B cell (primary cell): ENCODE data around the gene GNG7. TPM values are rescaled to one million over a fixed set of nuclear protein-coding genes. Genes with fewer than 3 reads are reported as not detected.

Source experiments
- ATAC-seq: fragments of 200-7000 bp; cut with Tn5 transposase; one replicate; pipeline ENCODE4 v1.10.0; 2021; ENCODE audit warnings: low read depth, mild to moderate bottlenecking, moderate number of reproducible peaks, moderate library complexity
- CTCF ChIA-PET: fragments of 350-600 bp; sonication (Branson Sonifier 250); formaldehyde crosslinking; loops from one replicate; lab custom pipeline; 2021; ENCODE audit warnings: antibody characterized with exemption, inconsistent platforms; lab: Charles Lee
- POLR2A ChIA-PET: fragments of 350-600 bp; sonication (Branson Sonifier 250); formaldehyde crosslinking; loops from one replicate; lab custom pipeline; 2021; ENCODE audit warnings: antibody characterized with exemption; lab: Charles Lee
- DNase-seq: peaks from one replicate; pipeline ENCODE4 v3.0.0; 2013
- H2AFZ ChIP-seq: 2 replicates; pipeline ENCODE4 v1.6.1; 2012; ENCODE audit warnings: mild to moderate bottlenecking, low read depth, low read length; ENCODE audit not compliant: insufficient read depth, poor library complexity, severe bottlenecking
- H3K27ac ChIP-seq, 2 donors: 1 replicate in 1 of 2; 2 replicates in 1 of 2; pipeline ENCODE4 v1.5.1; 2012 to 2013; ENCODE audit warnings: low read length in 2 of 2, mild to moderate bottlenecking in 2 of 2, moderate library complexity in 1 of 2
- H3K27me3 ChIP-seq, 4 experiments: fragments of 200-600 bp in 1 of 4; sonication (generic) in 1 of 4; replicated peaks in 1 of 4; 1 replicate in 2 of 4; 2 replicates in 2 of 4; pipeline versions ENCODE4 v1.6.1 to v1.7.0; 2013 to 2016; ENCODE audit warnings: low read length in 3 of 4, mild to moderate bottlenecking in 2 of 4, mixed read lengths in 1 of 4, moderate library complexity in 1 of 4; ENCODE audit not compliant: insufficient read depth in 4 of 4, control insufficient read depth in 3 of 4; ENCODE audit errors: control extremely low read depth in 1 of 4
- H3K36me3 ChIP-seq, 2 experiments: replicated peaks in 1 of 2; 1 replicate in 1 of 2; 2 replicates in 1 of 2; pipeline versions ENCODE4 v1.6.1 to v1.7.1; 2013; ENCODE audit warnings: low read length in 1 of 2; ENCODE audit not compliant: insufficient read depth in 2 of 2, control insufficient read depth in 1 of 2; ENCODE audit errors: control extremely low read depth in 1 of 2, extremely low read depth in 1 of 2
- H3K4me1 ChIP-seq, 2 donors: fragments of 200-600 bp in 1 of 2; sonication (generic) in 1 of 2; 1 replicate in 1 of 2; 2 replicates in 1 of 2; pipeline versions ENCODE4 v1.5.1 to v1.6.1; 2013 to 2017; ENCODE audit warnings: low read length in 2 of 2; ENCODE audit not compliant: control insufficient read depth in 2 of 2, insufficient read depth in 2 of 2
- H3K4me2 ChIP-seq: replicated peaks from 2 replicates; pipeline ENCODE3; 2012; ENCODE audit warnings: mild to moderate bottlenecking, low read depth, low read length; ENCODE audit not compliant: poor library complexity, severe bottlenecking
- H3K4me3 ChIP-seq, 5 experiments: fragments of 200-600 bp in 1 of 5; sonication (generic) in 1 of 5; 1 replicate in 3 of 5; 2 replicates in 2 of 5; pipeline versions ENCODE4 v1.5.1 to v1.7.0; 2011 to 2016; ENCODE audit warnings: low read length in 4 of 5, mild to moderate bottlenecking in 4 of 5, low read depth in 2 of 5, control low read depth in 1 of 5, moderate library complexity in 1 of 5; ENCODE audit not compliant: insufficient read depth in 1 of 5; ENCODE audit errors: control extremely low read depth in 1 of 5, extremely low read depth in 1 of 5
- H3K79me2 ChIP-seq: fragments of 200-600 bp; sonication (generic); one replicate; pipeline ENCODE4 v1.6.0; 2016; ENCODE audit warnings: low read length; ENCODE audit not compliant: control insufficient read depth, insufficient read depth
- H3K9ac ChIP-seq: fragments of 200-600 bp; sonication (generic); 2 replicates; pipeline ENCODE4 v1.6.1; 2017; ENCODE audit warnings: mild to moderate bottlenecking, low read length, moderate library complexity
- H3K9me3 ChIP-seq, 3 donors: one replicate each; pipeline versions ENCODE4 v1.6.1 to v1.7.1; 2013; ENCODE audit warnings: low read length in 2 of 3; ENCODE audit not compliant: control insufficient read depth in 2 of 3, insufficient read depth in 1 of 3; ENCODE audit errors: control extremely low read depth in 1 of 3
- H4K20me1 ChIP-seq: 2 replicates; pipeline ENCODE4 v1.6.0; 2012; ENCODE audit warnings: mild to moderate bottlenecking, low read length; ENCODE audit not compliant: insufficient read depth, control insufficient read depth, poor library complexity, severe bottlenecking
- H3K27ac Mint-ChIP-seq: one replicate; pipeline ENCODE4 v1.8.0; 2021; ENCODE audit warnings: mixed read lengths
- H3K27me3 Mint-ChIP-seq: one replicate; pipeline ENCODE4 v1.8.0; 2021; ENCODE audit warnings: mixed read lengths
- H3K4me1 Mint-ChIP-seq: one replicate; pipeline ENCODE4 v1.8.0; 2021; ENCODE audit warnings: mixed read lengths
- H3K4me3 Mint-ChIP-seq: one replicate; pipeline ENCODE4 v1.8.0; 2021; ENCODE audit warnings: mixed read lengths
- H3K9me3 Mint-ChIP-seq: one replicate; pipeline ENCODE4 v1.8.0; 2022; ENCODE audit warnings: mixed read lengths; ENCODE audit not compliant: insufficient read depth
- EZH2 ChIP-seq: IDR thresholded peaks from 2 replicates; pipeline ENCODE4 v1.6.1; 2012; ENCODE audit warnings: borderline replicate concordance, low read depth, mild to moderate bottlenecking, moderate library complexity, low read length; ENCODE audit not compliant: insufficient read depth, poor library complexity, severe bottlenecking
- WGBS: methylation state at CpG from one replicate; pipeline ENCODE4 v1.1.5; 2013; ENCODE audit warnings: missing lambda C conversion rate; ENCODE audit not compliant: insufficient coverage; 5-methylcytosine and 5-hydroxymethylcytosine counted together
- intact Hi-C: fragments of 100-400 bp; cut with micrococcal nuclease; formaldehyde crosslinking; loops from one replicate; pipeline ENCODE4 v1.10.0; 2022
- polyA plus RNA-seq: library from polyadenylated mRNA; depleted of rRNA; stranded (reverse); fragments of >200 nt; gene quantifications from 2 replicates; pipeline ENCODE4 v1.2.3, GENCODE V29; 2012
- total RNA-seq, 2 donors: library from RNA; stranded (reverse); fragments of 120-200 nt in 1 of 2; gene quantifications; 1 replicate in 1 of 2; 2 replicates in 1 of 2; pipeline versions ENCODE4 v1.2.3 to v1.2.4, GENCODE V29; 2013 to 2022
- TF ChIP-seq, protein P1 (sequence below): fragments of 200-600 bp; IDR thresholded peaks from one replicate; pipeline ENCODE4 v1.8.0; 2022; ENCODE audit warnings: antibody characterized with exemption, mild to moderate bottlenecking

Gene GNG7
- total and polyA plus RNA-seq, 2 donors (not counting 1 experiment from before 2014, with no cell fraction given), result 76.3 to 153 TPM

DNA sequence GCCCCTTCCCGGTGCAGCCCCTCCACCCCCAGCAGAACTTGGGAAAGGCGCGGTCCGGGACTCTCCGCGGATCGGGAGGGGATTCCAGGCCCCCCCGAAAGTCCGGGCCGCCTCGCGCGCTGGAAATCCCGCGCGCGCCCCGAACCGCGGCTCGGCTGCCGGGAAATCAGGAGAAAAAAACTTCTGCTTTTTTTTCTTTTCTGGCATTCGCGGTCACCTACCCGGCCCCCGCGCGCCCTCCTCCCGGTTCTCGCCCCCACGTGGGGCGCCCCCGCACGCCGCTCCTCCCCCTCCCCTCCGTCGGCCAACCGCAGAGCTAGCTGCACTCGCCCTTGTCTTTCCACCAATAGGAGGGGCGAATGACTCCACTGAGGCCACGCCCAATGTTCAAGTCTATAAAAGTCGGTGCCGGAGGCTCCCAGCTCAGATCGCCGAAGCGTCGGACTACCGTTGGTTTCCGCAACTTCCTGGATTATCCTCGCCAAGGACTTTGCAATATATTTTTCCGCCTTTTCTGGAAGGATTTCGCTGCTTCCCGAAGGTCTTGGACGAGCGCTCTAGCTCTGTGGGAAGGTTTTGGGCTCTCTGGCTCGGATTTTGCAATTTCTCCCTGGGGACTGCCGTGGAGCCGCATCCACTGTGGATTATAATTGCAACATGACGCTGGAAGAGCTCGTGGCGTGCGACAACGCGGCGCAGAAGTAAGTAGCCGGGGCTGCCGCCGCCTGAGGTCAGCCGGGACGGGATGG, 226.6 kb downstream of the GNG7 start, which contains the start of gene GADD45B:
Gene GADD45B, plus strand, starts transcription at position 426 of the 749 bp plus-strand sequence. Its CDS starts 232 bp downstream, at position 658.
- peak within 1 kb of the TSS; percentile 100 for H3K4me2 ChIP-seq
- ChIA-PET POLR2A (interaction anchor here (0.5 to 4.7 kb wide), 40 partner anchors 9 to 1251 kb away, joined by 3 to 77 read pairs (median 4); partner anchors contain the start of genes LMNB2 and TIMM13), CTCF (interaction anchor here (0.6 to 4.2 kb wide), 24 partner anchors 8 to 907 kb away, joined by 3 to 134 read pairs (median 8); no protein-coding TSS in a partner anchor)
- H4K20me1 ChIP-seq, result peaks cover 37% of the 10 kb centered on the region
- peaks cover 34% of the 10 kb centered on the region for H3K4me1 Mint-ChIP-seq
- ATAC-seq (peak; percentile 71), DNase-seq (peak; percentile 99)
- H3K36me3 ChIP-seq, result no peaks in the 10 kb centered on the region
- H3K4me3 ChIP-seq, result peak within 1 kb of the TSS; percentile 94 to 100 (median 100)
- H3K4me1 ChIP-seq, result peaks cover 30 to 47% of the 10 kb centered on the region in 2 donors
- peak within 1 kb of the TSS; percentile 85 for H3K9ac ChIP-seq
- WGBS, result under 1% methylated on average over 61 of the region's 70 CpGs
- no peaks in the 10 kb centered on the region for H3K27me3 Mint-ChIP-seq
- H2AFZ ChIP-seq, result no peak within 1 kb of the TSS
- H3K9me3 Mint-ChIP-seq, result no peaks in the 10 kb centered on the region
- H3K27ac Mint-ChIP-seq, result peak within 1 kb of the TSS; percentile 93
- intact Hi-C loops, result loop anchor here (1.0 to 10.0 kb wide), 6 partner anchors 10 to 321 kb away; partner anchors contain the start of genes AP3D1, PLEKHJ1, SF3A2 and SLC39A3
- no peaks in the 10 kb centered on the region for H3K9me3 ChIP-seq
- H3K27ac ChIP-seq, result peak within 1 kb of the TSS; percentile 72 to 74
- peaks cover 30% of the 10 kb centered on the region for H3K79me2 ChIP-seq
- TF ChIP-seq, protein P1, sequence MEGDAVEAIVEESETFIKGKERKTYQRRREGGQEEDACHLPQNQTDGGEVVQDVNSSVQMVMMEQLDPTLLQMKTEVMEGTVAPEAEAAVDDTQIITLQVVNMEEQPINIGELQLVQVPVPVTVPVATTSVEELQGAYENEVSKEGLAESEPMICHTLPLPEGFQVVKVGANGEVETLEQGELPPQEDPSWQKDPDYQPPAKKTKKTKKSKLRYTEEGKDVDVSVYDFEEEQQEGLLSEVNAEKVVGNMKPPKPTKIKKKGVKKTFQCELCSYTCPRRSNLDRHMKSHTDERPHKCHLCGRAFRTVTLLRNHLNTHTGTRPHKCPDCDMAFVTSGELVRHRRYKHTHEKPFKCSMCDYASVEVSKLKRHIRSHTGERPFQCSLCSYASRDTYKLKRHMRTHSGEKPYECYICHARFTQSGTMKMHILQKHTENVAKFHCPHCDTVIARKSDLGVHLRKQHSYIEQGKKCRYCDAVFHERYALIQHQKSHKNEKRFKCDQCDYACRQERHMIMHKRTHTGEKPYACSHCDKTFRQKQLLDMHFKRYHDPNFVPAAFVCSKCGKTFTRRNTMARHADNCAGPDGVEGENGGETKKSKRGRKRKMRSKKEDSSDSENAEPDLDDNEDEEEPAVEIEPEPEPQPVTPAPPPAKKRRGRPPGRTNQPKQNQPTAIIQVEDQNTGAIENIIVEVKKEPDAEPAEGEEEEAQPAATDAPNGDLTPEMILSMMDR, result no peak
- no peak for TF ChIP-seq EZH2
- no peaks in the 10 kb centered on the region for H3K27me3 ChIP-seq
- H3K4me3 Mint-ChIP-seq, result peak within 1 kb of the TSS; percentile 93
